Measurements from ENCODE around the gene RTCB.

The RTCB gene

GRCh38 chr22:32417906-32418305 lies 5.9 kb upstream of the RTCB start:
- H3K36me3 ChIP-seq (ENCODE audit: control insufficient read depth in 1 of 2, insufficient read depth in 2 of 2, low read length in 2 of 2): no peaks in the 10 kb centered on the region
- no peak overlapping the region for H3K27ac ChIP-seq (ENCODE audit: low read depth, low read length)
- H3K4me1 ChIP-seq (ENCODE audit: control insufficient read depth in 1 of 2, insufficient read depth in 2 of 2, low read length in 2 of 2): no peaks in the 10 kb centered on the region
- H3K4me3 ChIP-seq (ENCODE audit: low read depth in 1 of 2, low read length in 2 of 2): no peak overlapping the region
- H3K9me3 ChIP-seq (ENCODE audit: control insufficient read depth in 1 of 2, low read length in 2 of 2): no peaks in the 10 kb centered on the region
- no peak overlapping the region for H3K9ac ChIP-seq (ENCODE audit: low read depth in 1 of 2, low read length in 2 of 2)
- H3K27me3 ChIP-seq (ENCODE audit: control insufficient read depth in 1 of 2, insufficient read depth in 2 of 2, low read length in 2 of 2): peaks cover 8 to 14% of the 10 kb centered on the region in 2 donors

- no peak overlapping the region for H3K9ac ChIP-seq (ENCODE audit: low read depth in 1 of 2, low read length in 2 of 2)
- H3K4me3 ChIP-seq (ENCODE audit: low read depth in 1 of 2, low read length in 2 of 2): no peak overlapping the region
- H3K27ac ChIP-seq (ENCODE audit: low read depth, low read length): no peak overlapping the region
- no peaks in the 10 kb centered on the region for H3K36me3 ChIP-seq (ENCODE audit: control insufficient read depth in 1 of 2, insufficient read depth in 2 of 2, low read length in 2 of 2)
- H3K27me3 ChIP-seq (ENCODE audit: control insufficient read depth in 1 of 2, insufficient read depth in 2 of 2, low read length in 2 of 2): peaks cover 4 to 10% of the 10 kb centered on the region in 2 donors
- no peaks in the 10 kb centered on the region for H3K9me3 ChIP-seq (ENCODE audit: control insufficient read depth in 1 of 2, low read length in 2 of 2)
- peaks cover 4 to 7% of the 10 kb centered on the region in 2 donors for H3K4me1 ChIP-seq (ENCODE audit: control insufficient read depth in 1 of 2, insufficient read depth in 2 of 2, low read length in 2 of 2)
Observed at GRCh38 chr22:32416556-32417085, 4.6 kb upstream of the RTCB start.

GRCh38 chr22:32414191-32414590 lies 2.1 kb upstream of the RTCB start:
- Histone ChIP-seq H3K27me3 (ENCODE audit: control insufficient read depth in 1 of 2, insufficient read depth in 2 of 2, low read length in 2 of 2) (peaks cover 4 to 7% of the 10 kb centered on the region in 2 donors), H3K9ac (ENCODE audit: low read depth in 1 of 2, low read length in 2 of 2) (no peak overlapping the region), H3K4me1 (ENCODE audit: control insufficient read depth in 1 of 2, insufficient read depth in 2 of 2, low read length in 2 of 2) (peaks cover 20 to 21% of the 10 kb centered on the region in 2 donors), H3K27ac (ENCODE audit: low read depth, low read length) (no peak overlapping the region), H3K4me3 (ENCODE audit: low read depth in 1 of 2, low read length in 2 of 2) (no peak overlapping the region), H3K9me3 (ENCODE audit: control insufficient read depth in 1 of 2, low read length in 2 of 2) (no peaks in the 10 kb centered on the region), H3K36me3 (ENCODE audit: control insufficient read depth in 1 of 2, insufficient read depth in 2 of 2, low read length in 2 of 2) (no peaks in the 10 kb centered on the region)

- no peaks in the 10 kb centered on the region for H3K9me3 ChIP-seq (ENCODE audit: control insufficient read depth in 1 of 2, low read length in 2 of 2)
- peaks cover 21 to 24% of the 10 kb centered on the region in 2 donors for H3K4me1 ChIP-seq (ENCODE audit: control insufficient read depth in 1 of 2, insufficient read depth in 2 of 2, low read length in 2 of 2)
- H3K27me3 ChIP-seq (ENCODE audit: control insufficient read depth in 1 of 2, insufficient read depth in 2 of 2, low read length in 2 of 2): peaks cover 4% of the 10 kb centered on the region in 2 donors
- H3K27ac ChIP-seq (ENCODE audit: low read depth, low read length): no peak overlapping the region
- no peak overlapping the region for H3K4me3 ChIP-seq (ENCODE audit: low read depth in 1 of 2, low read length in 2 of 2)
- H3K36me3 ChIP-seq (ENCODE audit: control insufficient read depth in 1 of 2, insufficient read depth in 2 of 2, low read length in 2 of 2): peaks cover under 1 to 1% of the 10 kb centered on the region in 2 donors
- no peak overlapping the region for H3K9ac ChIP-seq (ENCODE audit: low read depth in 1 of 2, low read length in 2 of 2)
Observed at GRCh38 chr22:32413719-32414118, 1.7 kb upstream of the RTCB start.

GRCh38 chr22:32411402-32411801 lies 645 bp downstream of the RTCB start:
- Histone ChIP-seq H3K4me3 (ENCODE audit: low read depth in 1 of 2, low read length in 2 of 2) (peak overlapping the region; percentile 95 to 99), H3K27me3 (ENCODE audit: control insufficient read depth in 1 of 2, insufficient read depth in 2 of 2, low read length in 2 of 2) (no peaks in the 10 kb centered on the region), H3K9me3 (ENCODE audit: control insufficient read depth in 1 of 2, low read length in 2 of 2) (no peaks in the 10 kb centered on the region), H3K9ac (ENCODE audit: low read depth in 1 of 2, low read length in 2 of 2) (peak overlapping the region; percentile 88 to 93), H3K4me1 (ENCODE audit: control insufficient read depth in 1 of 2, insufficient read depth in 2 of 2, low read length in 2 of 2) (peaks cover 33 to 36% of the 10 kb centered on the region in 2 donors), H3K27ac (ENCODE audit: low read depth, low read length) (peak overlapping the region; percentile 50), H3K36me3 (ENCODE audit: control insufficient read depth in 1 of 2, insufficient read depth in 2 of 2, low read length in 2 of 2) (peaks cover 20 to 22% of the 10 kb centered on the region in 2 donors)

GRCh38 chr22:32410459-32410858 lies 1.6 kb downstream of the RTCB start:
- peaks cover 33 to 36% of the 10 kb centered on the region in 2 donors for H3K4me1 ChIP-seq (ENCODE audit: control insufficient read depth in 1 of 2, insufficient read depth in 2 of 2, low read length in 2 of 2)
- no peaks in the 10 kb centered on the region for H3K27me3 ChIP-seq (ENCODE audit: control insufficient read depth in 1 of 2, insufficient read depth in 2 of 2, low read length in 2 of 2)
- peak overlapping the region; percentile 12 to 93 for H3K9ac ChIP-seq (ENCODE audit: low read depth in 1 of 2, low read length in 2 of 2)
- peaks cover 24 to 31% of the 10 kb centered on the region in 2 donors for H3K36me3 ChIP-seq (ENCODE audit: control insufficient read depth in 1 of 2, insufficient read depth in 2 of 2, low read length in 2 of 2)
- peak overlapping the region; percentile 95 to 99 for H3K4me3 ChIP-seq (ENCODE audit: low read depth in 1 of 2, low read length in 2 of 2)
- peak overlapping the region; percentile 24 for H3K27ac ChIP-seq (ENCODE audit: low read depth, low read length)
- H3K9me3 ChIP-seq (ENCODE audit: control insufficient read depth in 1 of 2, low read length in 2 of 2): no peaks in the 10 kb centered on the region

GRCh38 chr22:32409977-32410376 lies 2.1 kb downstream of the RTCB start:
- Histone ChIP-seq H3K4me1 (ENCODE audit: control insufficient read depth in 1 of 2, insufficient read depth in 2 of 2, low read length in 2 of 2) (peaks cover 33 to 36% of the 10 kb centered on the region in 2 donors), H3K36me3 (ENCODE audit: control insufficient read depth in 1 of 2, insufficient read depth in 2 of 2, low read length in 2 of 2) (peaks cover 26 to 36% of the 10 kb centered on the region in 2 donors), H3K27me3 (ENCODE audit: control insufficient read depth in 1 of 2, insufficient read depth in 2 of 2, low read length in 2 of 2) (no peaks in the 10 kb centered on the region), H3K9ac (ENCODE audit: low read depth in 1 of 2, low read length in 2 of 2) (peak overlapping the region; percentile 12 to 93), H3K4me3 (ENCODE audit: low read depth in 1 of 2, low read length in 2 of 2) (peak overlapping the region; percentile 95 to 99), H3K9me3 (ENCODE audit: control insufficient read depth in 1 of 2, low read length in 2 of 2) (no peaks in the 10 kb centered on the region), H3K27ac (ENCODE audit: low read depth, low read length) (peak overlapping the region; percentile 24)

- Histone ChIP-seq H3K36me3 (ENCODE audit: control insufficient read depth in 1 of 2, insufficient read depth in 2 of 2, low read length in 2 of 2) (peaks cover 26 to 52% of the 10 kb centered on the region in 2 donors), H3K27ac (ENCODE audit: low read depth, low read length) (no peak overlapping the region), H3K9me3 (ENCODE audit: control insufficient read depth in 1 of 2, low read length in 2 of 2) (no peaks in the 10 kb centered on the region), H3K27me3 (ENCODE audit: control insufficient read depth in 1 of 2, insufficient read depth in 2 of 2, low read length in 2 of 2) (no peaks in the 10 kb centered on the region), H3K4me1 (ENCODE audit: control insufficient read depth in 1 of 2, insufficient read depth in 2 of 2, low read length in 2 of 2) (peaks cover 33 to 36% of the 10 kb centered on the region in 2 donors), H3K4me3 (ENCODE audit: low read depth in 1 of 2, low read length in 2 of 2) (peak overlapping the region in 1 of 2 donors; percentile 12), H3K9ac (ENCODE audit: low read depth in 1 of 2, low read length in 2 of 2) (no peak overlapping the region)
Observed at GRCh38 chr22:32407936-32408335, 4.1 kb downstream of the RTCB start.

GRCh38 chr22:32407312-32407711 lies 4.7 kb downstream of the RTCB start:
- Histone ChIP-seq H3K36me3 (ENCODE audit: control insufficient read depth in 1 of 2, insufficient read depth in 2 of 2, low read length in 2 of 2) (peaks cover 26 to 52% of the 10 kb centered on the region in 2 donors), H3K9me3 (ENCODE audit: control insufficient read depth in 1 of 2, low read length in 2 of 2) (no peaks in the 10 kb centered on the region), H3K27ac (ENCODE audit: low read depth, low read length) (no peak overlapping the region), H3K9ac (ENCODE audit: low read depth in 1 of 2, low read length in 2 of 2) (no peak overlapping the region), H3K27me3 (ENCODE audit: control insufficient read depth in 1 of 2, insufficient read depth in 2 of 2, low read length in 2 of 2) (no peaks in the 10 kb centered on the region), H3K4me3 (ENCODE audit: low read depth in 1 of 2, low read length in 2 of 2) (peak overlapping the region in 1 of 2 donors; percentile 12), H3K4me1 (ENCODE audit: control insufficient read depth in 1 of 2, insufficient read depth in 2 of 2, low read length in 2 of 2) (peaks cover 28 to 32% of the 10 kb centered on the region in 2 donors)

- Histone ChIP-seq H3K27me3 (ENCODE audit: control insufficient read depth in 1 of 2, insufficient read depth in 2 of 2, low read length in 2 of 2) (no peaks in the 10 kb centered on the region), H3K36me3 (ENCODE audit: control insufficient read depth in 1 of 2, insufficient read depth in 2 of 2, low read length in 2 of 2) (peaks cover 45 to 84% of the 10 kb centered on the region in 2 donors)
Observed at GRCh38 chr22:32404021-32404420, 8.0 kb downstream of the RTCB start.

More at GRCh38 chr22:32404021-32404420, 8.0 kb downstream of the RTCB start:
- H3K9me3 ChIP-seq (ENCODE audit: control insufficient read depth in 1 of 2, low read length in 2 of 2): no peaks in the 10 kb centered on the region
- peaks cover 11 to 16% of the 10 kb centered on the region in 2 donors for H3K4me1 ChIP-seq (ENCODE audit: control insufficient read depth in 1 of 2, insufficient read depth in 2 of 2, low read length in 2 of 2)
- no peak overlapping the region for H3K9ac ChIP-seq (ENCODE audit: low read depth in 1 of 2, low read length in 2 of 2)
- H3K4me3 ChIP-seq (ENCODE audit: low read depth in 1 of 2, low read length in 2 of 2): no peak overlapping the region
- H3K27ac ChIP-seq (ENCODE audit: low read depth, low read length): no peak overlapping the region
